Liver (tissue), 3 donors: ENCODE results near the gene CACNA1B.

Experiments used
- FOXA2 ChIP-seq: IDR thresholded peaks from 2 replicates; pipeline ENCODE4 v1.6.1; 2016; ENCODE audit warnings: antibody characterized with exemption
- GABPA ChIP-seq, 2 donors: IDR thresholded peaks in 1 of 2; conservative IDR thresholded peaks in 1 of 2; 2 replicates each; pipeline ENCODE4 v1.6.1; 2016; ENCODE audit warnings: antibody characterized with exemption in 2 of 2, mild to moderate bottlenecking in 1 of 2, moderate library complexity in 1 of 2
- HNF4G ChIP-seq: IDR thresholded peaks from 2 replicates; pipeline ENCODE4 v1.6.1; 2016; ENCODE audit warnings: antibody characterized with exemption
- TF ChIP-seq, protein P1 (sequence below): fragments of 150-350 bp; IDR thresholded peaks from 2 replicates; pipeline ENCODE4 v1.5.1; 2017; ENCODE audit warnings: improper control_type of control experiment, low read depth, low read length; ENCODE audit not compliant: missing input control
- TF ChIP-seq, protein P2 (sequence below): IDR thresholded peaks from 2 replicates; pipeline ENCODE4 v1.6.1; 2016; ENCODE audit warnings: antibody characterized with exemption
- TF ChIP-seq, protein P3 (sequence below): IDR thresholded peaks from 2 replicates; pipeline ENCODE4 v1.6.1; 2016; ENCODE audit warnings: antibody characterized with exemption
- donor health status: healthy.
- donor health status: healthy.

DNA sequence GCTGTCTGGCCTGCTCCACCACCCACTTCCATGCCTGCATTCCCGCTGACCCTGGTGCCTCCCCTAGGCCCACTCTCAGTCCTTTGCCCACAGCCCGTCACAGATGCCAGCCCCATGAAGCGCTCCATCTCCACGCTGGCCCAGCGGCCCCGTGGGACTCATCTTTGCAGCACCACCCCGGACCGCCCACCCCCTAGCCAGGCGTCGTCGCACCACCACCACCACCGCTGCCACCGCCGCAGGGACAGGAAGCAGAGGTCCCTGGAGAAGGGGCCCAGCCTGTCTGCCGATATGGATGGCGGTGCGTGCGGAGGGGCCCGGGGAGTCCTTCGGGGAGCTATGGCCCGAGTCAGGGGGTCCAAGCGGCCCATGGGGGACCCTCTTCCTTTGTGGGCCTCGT, 242.5 kb downstream of the CACNA1B start:
- TF ChIP-seq, protein P1, sequence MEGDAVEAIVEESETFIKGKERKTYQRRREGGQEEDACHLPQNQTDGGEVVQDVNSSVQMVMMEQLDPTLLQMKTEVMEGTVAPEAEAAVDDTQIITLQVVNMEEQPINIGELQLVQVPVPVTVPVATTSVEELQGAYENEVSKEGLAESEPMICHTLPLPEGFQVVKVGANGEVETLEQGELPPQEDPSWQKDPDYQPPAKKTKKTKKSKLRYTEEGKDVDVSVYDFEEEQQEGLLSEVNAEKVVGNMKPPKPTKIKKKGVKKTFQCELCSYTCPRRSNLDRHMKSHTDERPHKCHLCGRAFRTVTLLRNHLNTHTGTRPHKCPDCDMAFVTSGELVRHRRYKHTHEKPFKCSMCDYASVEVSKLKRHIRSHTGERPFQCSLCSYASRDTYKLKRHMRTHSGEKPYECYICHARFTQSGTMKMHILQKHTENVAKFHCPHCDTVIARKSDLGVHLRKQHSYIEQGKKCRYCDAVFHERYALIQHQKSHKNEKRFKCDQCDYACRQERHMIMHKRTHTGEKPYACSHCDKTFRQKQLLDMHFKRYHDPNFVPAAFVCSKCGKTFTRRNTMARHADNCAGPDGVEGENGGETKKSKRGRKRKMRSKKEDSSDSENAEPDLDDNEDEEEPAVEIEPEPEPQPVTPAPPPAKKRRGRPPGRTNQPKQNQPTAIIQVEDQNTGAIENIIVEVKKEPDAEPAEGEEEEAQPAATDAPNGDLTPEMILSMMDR, result no peak
- TF ChIP-seq, protein P2, sequence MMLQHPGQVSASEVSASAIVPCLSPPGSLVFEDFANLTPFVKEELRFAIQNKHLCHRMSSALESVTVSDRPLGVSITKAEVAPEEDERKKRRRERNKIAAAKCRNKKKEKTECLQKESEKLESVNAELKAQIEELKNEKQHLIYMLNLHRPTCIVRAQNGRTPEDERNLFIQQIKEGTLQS, result no peak
- TF ChIP-seq GABPA (IDR thresholded peaks at IDR 0.05 in 1 of 2, conservative IDR thresholded peaks at IDR 0.05 in 1 of 2) (no peak), HNF4G (no peak), FOXA2 (no peak)
- TF ChIP-seq, protein P3, sequence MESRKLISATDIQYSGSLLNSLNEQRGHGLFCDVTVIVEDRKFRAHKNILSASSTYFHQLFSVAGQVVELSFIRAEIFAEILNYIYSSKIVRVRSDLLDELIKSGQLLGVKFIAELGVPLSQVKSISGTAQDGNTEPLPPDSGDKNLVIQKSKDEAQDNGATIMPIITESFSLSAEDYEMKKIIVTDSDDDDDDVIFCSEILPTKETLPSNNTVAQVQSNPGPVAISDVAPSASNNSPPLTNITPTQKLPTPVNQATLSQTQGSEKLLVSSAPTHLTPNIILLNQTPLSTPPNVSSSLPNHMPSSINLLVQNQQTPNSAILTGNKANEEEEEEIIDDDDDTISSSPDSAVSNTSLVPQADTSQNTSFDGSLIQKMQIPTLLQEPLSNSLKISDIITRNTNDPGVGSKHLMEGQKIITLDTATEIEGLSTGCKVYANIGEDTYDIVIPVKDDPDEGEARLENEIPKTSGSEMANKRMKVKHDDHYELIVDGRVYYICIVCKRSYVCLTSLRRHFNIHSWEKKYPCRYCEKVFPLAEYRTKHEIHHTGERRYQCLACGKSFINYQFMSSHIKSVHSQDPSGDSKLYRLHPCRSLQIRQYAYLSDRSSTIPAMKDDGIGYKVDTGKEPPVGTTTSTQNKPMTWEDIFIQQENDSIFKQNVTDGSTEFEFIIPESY, result no peak
